SK-N-SH (cell line): ENCODE data around the gene STRIP2. TPM values are rescaled to one million over a fixed set of nuclear protein-coding genes. Genes with fewer than 3 reads are reported as not detected.
A peak's percentile ranks its signal among the peaks of the same experiment; 100 is the strongest.

ENCODE experiments used
- CTCF ChIA-PET: fragments of 300-600, 350-600 bp; formaldehyde crosslinking; extraction: SDS; loops from one replicate; lab custom pipeline; 2021; lab: Yijun Ruan, JAX
- POLR2A ChIA-PET: fragments of 350-600 bp; sonication (Branson Sonifier 250); formaldehyde crosslinking; extraction: SDS; loops from one replicate; lab custom pipeline; 2020; ENCODE audit warnings: antibody characterized with exemption, inconsistent platforms; lab: Yijun Ruan, JAX
- DNase-seq: peaks from one replicate; pipeline ENCODE4 v3.0.0; 2012
- H2AFZ ChIP-seq: fragments of 200-600 bp; sonication (generic); 2 replicates; pipeline ENCODE4 v1.8.1; 2016; ENCODE audit warnings: antibody characterized with exemption, mild to moderate bottlenecking, low read depth
- H3F3A ChIP-seq: fragments of 200-600 bp; sonication (generic); replicated peaks from 2 replicates; pipeline ENCODE3; 2016; ENCODE audit warnings: antibody characterized with exemption, mild to moderate bottlenecking; ENCODE audit not compliant: insufficient read depth
- H3K27ac ChIP-seq, 2 experiments: fragments of 200-500 bp in 1 of 2; fragments of 200-600 bp in 1 of 2; sonication (Bioruptor generic) in 1 of 2; sonication (generic), shearing (Covaris generic) in 1 of 2; 2 replicates each; pipeline versions ENCODE4 v1.5.1 to v1.6.1; 2014 to 2016; ENCODE audit warnings: low read depth in 2 of 2, inconsistent platforms in 1 of 2, low read length in 1 of 2, mild to moderate bottlenecking in 1 of 2, mixed read lengths in 1 of 2
- H3K27me3 ChIP-seq: fragments of 200-600 bp; sonication (generic), shearing (Covaris generic); 2 replicates; pipeline ENCODE4 v1.6.1; 2016; ENCODE audit warnings: mixed run types; ENCODE audit not compliant: insufficient read depth
- H3K36me3 ChIP-seq, 2 experiments: fragments of 200-500 bp in 1 of 2; fragments of 200-600 bp in 1 of 2; sonication (Bioruptor generic) in 1 of 2; sonication (generic) in 1 of 2; replicated peaks in 1 of 2; 2 replicates each; pipeline versions ENCODE3 to v1.5.1; 2014 to 2016; ENCODE audit warnings: low read length in 1 of 2, mild to moderate bottlenecking in 1 of 2; ENCODE audit not compliant: insufficient read depth in 2 of 2, control insufficient read depth in 1 of 2
- H3K4me1 ChIP-seq, 2 experiments: fragments of 200-500 bp in 1 of 2; fragments of 200-600 bp in 1 of 2; sonication (Bioruptor generic) in 1 of 2; sonication (generic), shearing (Covaris generic) in 1 of 2; 2 replicates each; pipeline versions ENCODE4 v1.5.1 to v1.6.1; 2014 to 2016; ENCODE audit warnings: low read depth in 1 of 2, low read length in 1 of 2, mixed run types in 1 of 2; ENCODE audit not compliant: insufficient read depth in 2 of 2, control insufficient read depth in 1 of 2
- H3K4me2 ChIP-seq: fragments of 200-600 bp; sonication (generic), shearing (Covaris generic); 2 replicates; pipeline ENCODE4 v1.6.1; 2017; ENCODE audit warnings: mixed run types
- H3K4me3 ChIP-seq, 2 experiments: fragments of 200-500 bp in 1 of 2; fragments of 200-600 bp in 1 of 2; sonication (Bioruptor generic) in 1 of 2; sonication (generic), shearing (Covaris generic) in 1 of 2; 2 replicates each; pipeline versions ENCODE4 v1.5.1 to v1.8.1; 2014 to 2016; ENCODE audit warnings: low read depth in 2 of 2, inconsistent platforms in 1 of 2, low read length in 1 of 2, mild to moderate bottlenecking in 1 of 2, mixed read lengths in 1 of 2, moderate library complexity in 1 of 2
- H3K79me2 ChIP-seq: fragments of 200-600 bp; sonication (generic); 2 replicates; pipeline ENCODE4 v1.8.1; 2017; ENCODE audit warnings: mild to moderate bottlenecking; ENCODE audit not compliant: insufficient read depth
- H3K9ac ChIP-seq: fragments of 200-600 bp; sonication (generic); 2 replicates; pipeline ENCODE4 v1.6.1; 2017; ENCODE audit warnings: mixed run types
- H3K9me2 ChIP-seq: fragments of 200-600 bp; sonication (generic); 2 replicates; pipeline ENCODE4 v1.6.1; 2017; ENCODE audit warnings: mixed run types
- H3K9me3 ChIP-seq: fragments of 200-600 bp; sonication (generic); 2 replicates; pipeline ENCODE4 v1.6.1; 2017; ENCODE audit warnings: mixed run types, mild to moderate bottlenecking, moderate library complexity
- H4K20me1 ChIP-seq: fragments of 200-600 bp; sonication (generic); 2 replicates; pipeline ENCODE4 v1.6.1; 2017; ENCODE audit warnings: mild to moderate bottlenecking, mixed run types; ENCODE audit not compliant: insufficient read depth
- GABPA ChIP-seq: IDR thresholded peaks from 2 replicates; pipeline ENCODE4 v1.4.0; 2012; ENCODE audit warnings: low read depth, mild to moderate bottlenecking
- SIN3A ChIP-seq: IDR thresholded peaks from 2 replicates; pipeline ENCODE4 v1.6.1; 2012; ENCODE audit warnings: low read depth, mild to moderate bottlenecking, low read length, moderate library complexity, borderline replicate concordance
- TCF12 ChIP-seq: IDR thresholded peaks from 2 replicates; pipeline ENCODE4 v1.4.0; 2012
- TEAD4 ChIP-seq: IDR thresholded peaks from 2 replicates; pipeline ENCODE4 v1.4.0; 2012; ENCODE audit warnings: mild to moderate bottlenecking, borderline replicate concordance; ENCODE audit not compliant: insufficient read depth
- YY1 ChIP-seq: IDR thresholded peaks from 2 replicates; pipeline ENCODE4 v1.4.0; 2012; ENCODE audit warnings: low read depth, mild to moderate bottlenecking
- ZBTB33 ChIP-seq: IDR thresholded peaks from 2 replicates; pipeline ENCODE4 v1.4.0; 2012; ENCODE audit warnings: low read depth, borderline replicate concordance
- WGBS: methylation state at CpG from one replicate; pipeline ENCODE4 v1.1.6; 2017; ENCODE audit warnings: low lambda C conversion rate; 5-methylcytosine and 5-hydroxymethylcytosine counted together
- polyA plus RNA-seq, 3 experiments: library from polyadenylated mRNA; depleted of rRNA; stranded (reverse); fragments of >200 nt; gene quantifications; 2 replicates each; pipeline ENCODE4 v1.2.3, GENCODE V29; 2012

The STRIP2 gene
- polyA plus RNA-seq, 1 of the 3 experiments (the other 2 are of a cell fraction): 4.9 TPM

- H3K9ac ChIP-seq: no peak overlapping the region
- DNase-seq: peak; percentile 37
- H4K20me1 ChIP-seq: no peaks in the 10 kb centered on the region
- CTCF ChIA-PET: interaction anchor here (0.9 to 4.9 kb wide), 5 partner anchors 10 to 89 kb away, joined by 3 to 38 read pairs (median 3); no protein-coding TSS in a partner anchor
- no peak overlapping the region for H3K27ac ChIP-seq
- H3K4me1 ChIP-seq: peaks cover 0 to 15% of the 10 kb centered on the region in 2 experiments; a peak in 2 of 4 replicates
- no peaks in the 10 kb centered on the region for H3K9me3 ChIP-seq
- H3K79me2 ChIP-seq: no peaks in the 10 kb centered on the region
- H2AFZ ChIP-seq: no peak overlapping the region
- no peak for TF ChIP-seq SIN3A
- TF ChIP-seq TCF12: peak; percentile 29; the same call in 1 of the 2 replicates
- peaks cover 15 to 21% of the 10 kb centered on the region in 2 experiments for H3K36me3 ChIP-seq
- H3K9me2 ChIP-seq: no peaks in the 10 kb centered on the region
- POLR2A ChIA-PET: no interaction called here
- H3F3A ChIP-seq: peaks cover under 1% of the 10 kb centered on the region
- H3K4me3 ChIP-seq: no peak overlapping the region
- 77% methylated on average over 8 of the region's 8 CpGs for WGBS
- no peak overlapping the region for H3K4me2 ChIP-seq
- H3K27me3 ChIP-seq: no peaks in the 10 kb centered on the region
These were observed 2.2 kb upstream of the STRIP2 start for GRCh38 chr7:129431911-129432643.

- Histone ChIP-seq H3K36me3 (no peaks in the 10 kb centered on the region), H3K4me2 (peak overlapping the region; percentile 95), H3K4me1 (peaks cover 9 to 15% of the 10 kb centered on the region in 2 experiments; a peak in 3 of 4 replicates), H3K9me3 (no peaks in the 10 kb centered on the region), H3K9ac (peak overlapping the region; percentile 75), H3K27me3 (no peaks in the 10 kb centered on the region), H2AFZ (peak overlapping the region; percentile 94), H3K79me2 (no peaks in the 10 kb centered on the region), H3K4me3 (peak overlapping the region; percentile 85 to 93), H3K27ac (no peak overlapping the region; a peak in 1 of 4 replicates), H3K9me2 (no peaks in the 10 kb centered on the region), H4K20me1 (no peaks in the 10 kb centered on the region), H3F3A (peaks cover 14% of the 10 kb centered on the region)
- WGBS: 2% methylated on average over 32 of the region's 44 CpGs
- ChIA-PET POLR2A (interaction anchor here (0.6 to 1.7 kb wide), 3 partner anchors 8 to 613 kb away, joined by 3 to 4 read pairs (median 3); no protein-coding TSS in a partner anchor), CTCF (interaction anchor here (0.7 to 4.9 kb wide), 22 partner anchors 9 to 246 kb away, joined by 3 to 38 read pairs (median 4); partner anchors contain the start of gene SMO)
- DNase-seq: peak; percentile 76
- peak; percentile 49; the same call in 1 of the 2 replicates for TF ChIP-seq YY1
- no peak for TF ChIP-seq GABPA
These were observed 565 bp downstream of the STRIP2 start for GRCh38 chr7:129434675-129435318.

- H3K27me3 ChIP-seq: no peaks in the 10 kb centered on the region
- H3K4me1 ChIP-seq: peaks cover 9 to 15% of the 10 kb centered on the region in 2 experiments; a peak in 3 of 4 replicates
- peak overlapping the region; percentile 94 for H2AFZ ChIP-seq
- DNase-seq: no peak
- no peaks in the 10 kb centered on the region for H3K79me2 ChIP-seq
- H3K4me2 ChIP-seq: peak overlapping the region; percentile 95
- ChIA-PET CTCF (interaction anchor here (0.8 to 4.9 kb wide), 8 partner anchors 12 to 217 kb away, joined by 3 to 38 read pairs (median 6); no protein-coding TSS in a partner anchor), POLR2A (no interaction called here)
- no peaks in the 10 kb centered on the region for H4K20me1 ChIP-seq
- H3F3A ChIP-seq: peaks cover 14% of the 10 kb centered on the region
- TF ChIP-seq TEAD4 (no peak), SIN3A (no peak), GABPA (no peak), ZBTB33 (no peak), TCF12 (no peak)
- no peaks in the 10 kb centered on the region for H3K36me3 ChIP-seq
- WGBS: 100% methylated on average over 2 of the region's 2 CpGs
- H3K9ac ChIP-seq: peak overlapping the region; percentile 75; the same call in 1 of the 2 replicates
- H3K27ac ChIP-seq: no peak overlapping the region
- peak overlapping the region; percentile 85 to 93 for H3K4me3 ChIP-seq
- H3K9me2 ChIP-seq: no peaks in the 10 kb centered on the region
- no peaks in the 10 kb centered on the region for H3K9me3 ChIP-seq
These were observed 1.2 kb downstream of the STRIP2 start for GRCh38 chr7:129435414-129435829.
